DOHH2 (cell line): Measurements from ENCODE around the gene FBXO48.
"Not testable (repeated sequence)": the region's sequence is repeated elsewhere in the genome, so short reads cannot be mapped to it uniquely, and the experiment has no call there.

Experiments used
- H3F3A ChIP-seq: fragments of 200-600 bp; sonication (generic), shearing (Covaris generic); 2 replicates; pipeline ENCODE4 v1.6.0; 2016; ENCODE audit warnings: antibody characterized with exemption, mild to moderate bottlenecking; ENCODE audit not compliant: control insufficient read depth, insufficient read depth
- H3K27ac ChIP-seq: fragments of 200-600 bp; sonication (generic); 2 replicates; pipeline ENCODE4 v1.5.1; 2014; ENCODE audit warnings: low read depth, mild to moderate bottlenecking, low read length, moderate library complexity
- H3K27me3 ChIP-seq: fragments of 200-600 bp; sonication (generic); 2 replicates; pipeline ENCODE4 v1.6.1; 2014; ENCODE audit warnings: mild to moderate bottlenecking, low read length, mixed read lengths; ENCODE audit not compliant: control insufficient read depth
- H3K36me3 ChIP-seq: fragments of 200-600 bp; sonication (generic); 2 replicates; pipeline ENCODE4 v1.6.1; 2014; ENCODE audit warnings: mild to moderate bottlenecking, low read length, moderate library complexity, mixed read lengths; ENCODE audit not compliant: control insufficient read depth
- H3K4me1 ChIP-seq: fragments of 200-600 bp; sonication (generic); 2 replicates; pipeline ENCODE4 v1.6.1; 2014; ENCODE audit warnings: mild to moderate bottlenecking, low read length, mixed read lengths; ENCODE audit not compliant: control insufficient read depth
- H3K4me2 ChIP-seq: fragments of 200-600 bp; sonication (generic); 2 replicates; pipeline ENCODE4 v1.6.0; 2014; ENCODE audit warnings: mild to moderate bottlenecking, low read length, moderate library complexity
- H3K4me3 ChIP-seq: fragments of 200-600 bp; sonication (generic); 2 replicates; pipeline ENCODE4 v1.5.1; 2014; ENCODE audit warnings: mild to moderate bottlenecking, low read length, mixed read lengths
- H3K79me2 ChIP-seq: fragments of 200-600 bp; sonication (generic); 2 replicates; pipeline ENCODE4 v1.6.1; 2014; ENCODE audit warnings: mild to moderate bottlenecking, low read length, mixed read lengths; ENCODE audit not compliant: control insufficient read depth
- H3K9me2 ChIP-seq: fragments of 200-600 bp; sonication (generic); replicated peaks from 2 replicates; pipeline ENCODE4 v1.6.1; 2014; ENCODE audit warnings: mild to moderate bottlenecking, low read length, mixed read lengths; ENCODE audit not compliant: control insufficient read depth
- H3K9me3 ChIP-seq: fragments of 200-600 bp; sonication (generic); 2 replicates; pipeline ENCODE4 v1.6.1; 2014; ENCODE audit warnings: antibody characterized with exemption, low read length, mixed read lengths; ENCODE audit not compliant: control insufficient read depth, insufficient read depth
- H4K20me1 ChIP-seq: fragments of 200-600 bp; sonication (generic); 2 replicates; pipeline ENCODE4 v1.6.0; 2014; ENCODE audit warnings: low read depth, mild to moderate bottlenecking, antibody characterized with exemption, low read length, moderate library complexity; ENCODE audit not compliant: control insufficient read depth, insufficient read depth
- EZH2phosphoT487 ChIP-seq: fragments of 200-600 bp; sonication (generic); IDR thresholded peaks from 2 replicates; pipeline ENCODE4 v1.6.1; 2017; ENCODE audit warnings: borderline replicate concordance, mild to moderate bottlenecking, antibody characterized with exemption, low read length, moderate library complexity, mixed read lengths
- TF ChIP-seq, protein P1 (sequence below): fragments of 200-600 bp; sonication (generic); IDR thresholded peaks from one replicate; pipeline ENCODE4 v1.5.1; 2014; ENCODE audit warnings: antibody characterized with exemption, mild to moderate bottlenecking, low read depth, low read length; ENCODE audit not compliant: poor library complexity, severe bottlenecking

The FBXO48 gene

DNA sequence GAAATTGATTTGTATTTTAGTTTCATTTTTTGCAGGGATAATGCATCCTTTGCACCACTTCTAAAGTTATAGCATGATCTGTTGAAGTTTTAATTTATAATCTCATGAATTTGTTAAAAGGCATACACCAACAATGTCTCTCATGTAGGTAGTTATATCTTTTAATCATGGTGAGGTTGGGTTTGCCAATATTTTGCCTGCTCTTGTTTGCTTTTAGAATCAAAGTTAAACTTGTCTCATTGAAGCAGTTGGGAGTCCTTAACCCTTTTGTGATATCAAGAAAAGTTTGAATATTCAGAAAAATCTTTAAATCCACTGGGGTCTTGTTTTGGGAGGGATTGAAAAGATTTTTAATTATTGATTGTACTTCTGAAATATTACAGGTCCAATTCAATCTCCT lies 32.0 kb upstream of the FBXO48 start:
- Histone ChIP-seq H4K20me1 (no peaks in the 10 kb centered on the region), H3K4me1 (no peaks in the 10 kb centered on the region), H3K36me3 (no peaks in the 10 kb centered on the region), H3K9me3 (no peaks in the 10 kb centered on the region), H3K4me2 (no peak overlapping the region), H3F3A (no peaks in the 10 kb centered on the region), H3K27ac (no peak overlapping the region), H3K79me2 (no peaks in the 10 kb centered on the region), H3K27me3 (no peaks in the 10 kb centered on the region), H3K4me3 (no peak overlapping the region), H3K9me2 (no peaks in the 10 kb centered on the region)
- TF ChIP-seq, protein P1, sequence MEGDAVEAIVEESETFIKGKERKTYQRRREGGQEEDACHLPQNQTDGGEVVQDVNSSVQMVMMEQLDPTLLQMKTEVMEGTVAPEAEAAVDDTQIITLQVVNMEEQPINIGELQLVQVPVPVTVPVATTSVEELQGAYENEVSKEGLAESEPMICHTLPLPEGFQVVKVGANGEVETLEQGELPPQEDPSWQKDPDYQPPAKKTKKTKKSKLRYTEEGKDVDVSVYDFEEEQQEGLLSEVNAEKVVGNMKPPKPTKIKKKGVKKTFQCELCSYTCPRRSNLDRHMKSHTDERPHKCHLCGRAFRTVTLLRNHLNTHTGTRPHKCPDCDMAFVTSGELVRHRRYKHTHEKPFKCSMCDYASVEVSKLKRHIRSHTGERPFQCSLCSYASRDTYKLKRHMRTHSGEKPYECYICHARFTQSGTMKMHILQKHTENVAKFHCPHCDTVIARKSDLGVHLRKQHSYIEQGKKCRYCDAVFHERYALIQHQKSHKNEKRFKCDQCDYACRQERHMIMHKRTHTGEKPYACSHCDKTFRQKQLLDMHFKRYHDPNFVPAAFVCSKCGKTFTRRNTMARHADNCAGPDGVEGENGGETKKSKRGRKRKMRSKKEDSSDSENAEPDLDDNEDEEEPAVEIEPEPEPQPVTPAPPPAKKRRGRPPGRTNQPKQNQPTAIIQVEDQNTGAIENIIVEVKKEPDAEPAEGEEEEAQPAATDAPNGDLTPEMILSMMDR = no peak
- no peak for TF ChIP-seq EZH2phosphoT487

DNA sequence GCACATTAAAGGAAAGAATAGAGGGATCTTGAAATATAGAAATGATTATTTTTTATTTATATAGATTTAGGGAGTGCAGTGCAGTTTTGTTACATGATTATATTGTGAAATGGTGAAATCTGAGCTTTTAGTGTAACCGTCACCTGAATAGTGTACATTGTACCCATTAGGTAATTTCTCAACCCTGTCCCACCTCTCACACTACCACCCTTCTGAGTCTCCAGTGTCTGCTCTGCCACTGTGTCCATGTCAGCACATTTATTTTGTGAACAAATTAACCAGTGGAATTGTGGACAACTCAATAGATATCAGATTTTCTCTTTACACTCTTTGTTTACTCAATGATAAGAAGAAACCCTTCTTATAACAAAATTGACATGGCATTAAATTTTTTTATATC lies 24.5 kb upstream of the FBXO48 start:
- Histone ChIP-seq H3K4me3 (no peak overlapping the region), H3K27ac (no peak overlapping the region), H3K9me3 (no peaks in the 10 kb centered on the region), H3K79me2 (no peaks in the 10 kb centered on the region), H3F3A (no peaks in the 10 kb centered on the region), H3K4me2 (no peak overlapping the region), H3K36me3 (no peaks in the 10 kb centered on the region), H4K20me1 (no peaks in the 10 kb centered on the region), H3K4me1 (peaks cover 5% of the 10 kb centered on the region), H3K9me2 (no peaks in the 10 kb centered on the region), H3K27me3 (no peaks in the 10 kb centered on the region)
- TF ChIP-seq EZH2phosphoT487 = no peak
- TF ChIP-seq, protein P1 = no peak

DNA sequence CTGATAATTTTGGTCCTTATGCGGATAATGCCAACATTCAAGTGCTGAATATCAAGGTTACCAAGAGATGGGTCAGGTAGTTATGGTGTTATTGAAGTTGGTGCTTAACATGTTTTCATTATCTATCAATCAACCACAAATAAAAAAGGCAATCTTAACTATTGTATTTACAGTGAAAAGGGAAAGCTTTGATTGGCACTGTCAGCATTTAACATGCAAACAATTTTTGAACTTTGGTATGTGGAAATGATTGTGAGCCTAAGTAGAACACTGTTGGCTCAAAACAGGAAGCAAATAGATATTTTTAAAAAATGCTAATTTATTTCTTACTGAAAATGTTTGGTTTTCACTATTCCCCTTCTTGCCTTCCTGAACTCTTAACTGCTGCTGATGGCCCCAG lies 22.2 kb upstream of the FBXO48 start:
- no peaks in the 10 kb centered on the region for H3F3A ChIP-seq
- no peaks in the 10 kb centered on the region for H3K79me2 ChIP-seq
- TF ChIP-seq EZH2phosphoT487 = no peak
- TF ChIP-seq, protein P1 = no peak
- no peaks in the 10 kb centered on the region for H3K9me2 ChIP-seq
- no peaks in the 10 kb centered on the region for H4K20me1 ChIP-seq
- H3K27ac ChIP-seq = no peak overlapping the region
- no peaks in the 10 kb centered on the region for H3K27me3 ChIP-seq
- H3K4me1 ChIP-seq = peaks cover 5% of the 10 kb centered on the region
- no peaks in the 10 kb centered on the region for H3K9me3 ChIP-seq
- H3K4me3 ChIP-seq = no peak overlapping the region
- H3K4me2 ChIP-seq = no peak overlapping the region
- no peaks in the 10 kb centered on the region for H3K36me3 ChIP-seq

DNA sequence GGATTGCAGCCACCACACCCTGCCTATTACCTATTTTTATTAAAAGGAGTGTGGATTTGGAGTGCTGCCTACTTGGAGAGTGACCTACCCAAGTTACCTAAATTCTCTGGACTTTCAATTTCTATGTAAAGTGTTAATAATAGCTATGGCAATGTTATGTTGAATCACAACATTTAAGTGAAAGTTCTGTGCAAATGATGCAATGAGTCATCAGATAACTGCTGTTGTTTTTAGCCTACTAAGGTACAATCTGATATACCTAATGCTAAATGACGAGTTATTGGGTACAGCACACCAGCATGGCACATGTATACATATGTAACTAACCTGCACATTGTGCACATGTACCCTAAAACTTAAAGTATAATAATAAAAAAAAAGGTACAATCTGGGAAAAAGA lies 21.5 kb upstream of the FBXO48 start:
- H3K4me1 ChIP-seq, H4K20me1 ChIP-seq, H3K79me2 ChIP-seq, H3K9me2 ChIP-seq, H3K4me2 ChIP-seq, H3K27me3 ChIP-seq, H3K27ac ChIP-seq, H3K4me3 ChIP-seq, H3K36me3 ChIP-seq, H3K9me3 ChIP-seq, H3F3A ChIP-seq: not testable (repeated sequence)
